DMS 273 treated with DMSO at 0.1 percent for 48 hours (cell line): ENCODE data around the gene MPST.
A peak's percentile ranks its signal among the peaks of the same experiment; 100 is the strongest.

Source experiments
- DNase-seq: peaks from one replicate; lab custom pipeline; 2025; lab: John Stamatoyannopoulos, UW

The MPST gene

GRCh38 chr22:37001826-37002225 is 17.7 kb upstream of the MPST start:
- no peak for DNase-seq

GRCh38 chr22:37002633-37003032 is 16.9 kb upstream of the MPST start:
- no peak for DNase-seq

- no peak for DNase-seq
Observed at GRCh38 chr22:37007651-37008050, 11.9 kb upstream of the MPST start.

- no peak for DNase-seq
Observed at GRCh38 chr22:37008365-37008764, 11.2 kb upstream of the MPST start.

- no peak for DNase-seq
Observed at GRCh38 chr22:37009490-37009889, 10.1 kb upstream of the MPST start.

- DNase-seq: no peak
Observed at GRCh38 chr22:37010174-37010573, 9.4 kb upstream of the MPST start.

- no peak for DNase-seq
Observed at GRCh38 chr22:37010976-37011375, 8.6 kb upstream of the MPST start.

GRCh38 chr22:37011472-37011871 is 8.1 kb upstream of the MPST start:
- no peak for DNase-seq

- no peak for DNase-seq
Observed at GRCh38 chr22:37012262-37012904, 7.2 kb upstream of the MPST start.

- no peak for DNase-seq
Observed at GRCh38 chr22:37012956-37013355, 6.6 kb upstream of the MPST start.

GRCh38 chr22:37014415-37014806 is 5.1 kb upstream of the MPST start:
- DNase-seq: no peak

GRCh38 chr22:37014835-37015586 is 4.5 kb upstream of the MPST start:
- no peak for DNase-seq

GRCh38 chr22:37015587-37015878 is 4.0 kb upstream of the MPST start:
- DNase-seq: no peak

- DNase-seq: no peak
Observed at GRCh38 chr22:37016134-37016910, 3.2 kb upstream of the MPST start.

GRCh38 chr22:37017356-37017755 is 2.2 kb upstream of the MPST start:
- no peak for DNase-seq

GRCh38 chr22:37018086-37018814 is 1.3 kb upstream of the MPST start:
- no peak for DNase-seq

- no peak for DNase-seq
Observed at GRCh38 chr22:37018815-37019308, 680 bp upstream of the MPST start.

- DNase-seq: peak; percentile 10
Observed at GRCh38 chr22:37020192-37020479, 594 bp downstream of the MPST start.

GRCh38 chr22:37021041-37021440 is 1.5 kb downstream of the MPST start:
- no peak for DNase-seq

- no peak for DNase-seq
Observed at GRCh38 chr22:37021710-37022482, 2.4 kb downstream of the MPST start.

GRCh38 chr22:37022483-37023337 is 3.2 kb downstream of the MPST start:
- no peak for DNase-seq
